CD4-positive, alpha-beta memory T cell (primary cell): Measurements from ENCODE around the gene MRPS34. TPM values are rescaled to one million over a fixed set of nuclear protein-coding genes. Genes with fewer than 3 reads are reported as not detected.
A peak's percentile ranks its signal among the peaks of the same experiment; 100 is the strongest.

Source experiments
- CTCF ChIA-PET: fragments of 350-600 bp; sonication (Branson Sonifier 250); formaldehyde crosslinking; loops from one replicate; lab custom pipeline; 2021; ENCODE audit warnings: inconsistent platforms; ENCODE audit not compliant: partially characterized antibody; lab: Charles Lee
- POLR2A ChIA-PET: fragments of 350-600 bp; sonication (Branson Sonifier 250); formaldehyde crosslinking; loops from one replicate; lab custom pipeline; 2021; ENCODE audit not compliant: partially characterized antibody; lab: Charles Lee
- DNase-seq, 5 donors: peaks; one replicate each; pipeline versions ENCODE4 v3.0.0 to v3.0.0-alpha.2; 2020 to 2022; ENCODE audit warnings: mixed read lengths in 1 of 5
- H3K27ac ChIP-seq: one replicate; pipeline ENCODE4 v1.7.0; 2013; ENCODE audit warnings: low read depth, low read length
- H3K27me3 ChIP-seq: 2 replicates; pipeline ENCODE4 v1.7.0; 2013; ENCODE audit warnings: mild to moderate bottlenecking, low read length, moderate library complexity; ENCODE audit not compliant: insufficient read depth
- H3K36me3 ChIP-seq: 2 replicates; pipeline ENCODE4 v1.7.0; 2013; ENCODE audit warnings: mild to moderate bottlenecking, low read length, moderate library complexity; ENCODE audit not compliant: insufficient read depth
- H3K4me1 ChIP-seq: 2 replicates; pipeline ENCODE4 v1.7.0; 2013; ENCODE audit warnings: mild to moderate bottlenecking, low read length, moderate library complexity; ENCODE audit not compliant: insufficient read depth
- H3K4me3 ChIP-seq, 2 donors: one replicate each; pipeline ENCODE4 v1.7.0; 2013; ENCODE audit warnings: low read length in 2 of 2, mild to moderate bottlenecking in 1 of 2
- H3K9me3 ChIP-seq, 2 donors: one replicate each; pipeline ENCODE4 v1.7.0; 2013; ENCODE audit warnings: low read length in 2 of 2, control low read depth in 1 of 2; ENCODE audit not compliant: control insufficient read depth in 1 of 2
- H3K27ac Mint-ChIP-seq, 7 donors: one replicate each; pipeline ENCODE4 v1.8.0; 2020 to 2021; ENCODE audit warnings: mixed read lengths in 7 of 7, mild to moderate bottlenecking in 6 of 7, inconsistent platforms in 3 of 7, moderate library complexity in 3 of 7
- H3K27me3 Mint-ChIP-seq, 2 donors: one replicate each; pipeline ENCODE4 v1.8.0; 2020 to 2021; ENCODE audit warnings: mixed read lengths in 2 of 2
- H3K36me3 Mint-ChIP-seq, 2 donors: one replicate each; pipeline ENCODE4 v1.8.0; 2020 to 2021; ENCODE audit warnings: mixed read lengths in 2 of 2, inconsistent platforms in 1 of 2, mild to moderate bottlenecking in 1 of 2
- H3K4me1 Mint-ChIP-seq, 4 donors: one replicate each; pipeline ENCODE4 v1.8.0; 2020 to 2021; ENCODE audit warnings: mixed read lengths in 4 of 4, mild to moderate bottlenecking in 1 of 4
- H3K4me3 Mint-ChIP-seq, 8 donors: one replicate each; pipeline ENCODE4 v1.8.0; 2020 to 2021; ENCODE audit warnings: mixed read lengths in 8 of 8, mild to moderate bottlenecking in 7 of 8, moderate library complexity in 6 of 8, inconsistent platforms in 3 of 8
- H3K9me3 Mint-ChIP-seq, 8 donors: one replicate each; pipeline ENCODE4 v1.8.0; 2020 to 2021; ENCODE audit warnings: mixed read lengths in 8 of 8, mild to moderate bottlenecking in 5 of 8, inconsistent platforms in 3 of 8, moderate library complexity in 1 of 8
- intact Hi-C: fragments of 100-400 bp; cut with micrococcal nuclease; formaldehyde crosslinking; loops from one replicate; pipeline ENCODE4 v1.15.1; 2023
- polyA plus RNA-seq, 2 donors: library from polyadenylated mRNA; unstranded; fragments of 300-500 nt; fragmentation: Illumina TruSeq; gene quantifications; one replicate each; pipeline ENCODE4 v1.2.3, GENCODE V29; 2021
- total RNA-seq, 2 experiments: library from RNA; stranded (reverse); gene quantifications; one replicate each; pipeline ENCODE4 v1.2.3, GENCODE V29; 2021

The MRPS34 gene
- total and polyA plus RNA-seq, 4 experiments from 2014 or later = 57.6 to 151 (median 103) TPM

GRCh38 chr16:1772362-1772907, 499 bp downstream of the MRPS34 start, which contains the start of gene EME2:
TSS of gene EME2 (plus strand) at chr16:1772810. CDS start at chr16:1773228, 418 bp downstream.
- no peaks in the 10 kb centered on the region for H3K27me3 ChIP-seq
- H3K4me3 Mint-ChIP-seq = peak within 1 kb of the TSS; percentile 85 to 98 (median 96)
- no peaks in the 10 kb centered on the region for H3K27me3 Mint-ChIP-seq

GRCh38 chr16:1771864-1772361, 1.0 kb downstream of the MRPS34 start:
- intact Hi-C loops = loop anchor here (2.0 to 5.0 kb wide), 3 partner anchors 55 to 760 kb away; partner anchors contain the start of genes CEMP1, FAHD1, HAGH and MAPK8IP3
- CTCF ChIA-PET = interaction anchor here (2.3 kb wide), 1 partner anchor 11 kb away, joined by 16 read pairs; the partner anchor contains the start of genes NUBP2 and SPSB3
- Histone ChIP-seq H3K9me3 (no peaks in the 10 kb centered on the region), H3K4me1 (peaks cover 29% of the 10 kb centered on the region), H3K27me3 (no peaks in the 10 kb centered on the region), H3K27ac (peak overlapping the region; percentile 72), H3K4me3 (peak overlapping the region; percentile 45 to 88), H3K36me3 (peaks cover 5% of the 10 kb centered on the region)
- Mint-ChIP-seq H3K4me3 (peak overlapping the region; percentile 85 to 98 (median 96)), H3K9me3 (no peaks in the 10 kb centered on the region), H3K27ac (peak overlapping the region; percentile 90 to 97 (median 95)), H3K27me3 (no peaks in the 10 kb centered on the region), H3K4me1 (peaks cover 11 to 32% (median 15%) of the 10 kb centered on the region in 4 donors), H3K36me3 (peaks cover 4 to 26% of the 10 kb centered on the region in 2 donors)
- DNase-seq = no peak
- POLR2A ChIA-PET = interaction anchor here (1.0 to 11.4 kb wide), 13 partner anchors 8 to 1006 kb away, joined by 3 to 185 read pairs (median 4); partner anchors contain the start of genes FAHD1, HAGH, MAPK8IP3 and NUBP2

More at GRCh38 chr16:1772362-1772907, 499 bp downstream of the MRPS34 start, which contains the start of gene EME2:
- ChIA-PET POLR2A (interaction anchor here (0.8 to 11.4 kb wide), 13 partner anchors 8 to 1006 kb away, joined by 3 to 185 read pairs (median 4); partner anchors contain the start of genes FAHD1, HAGH, JPT2 and MAPK8IP3), CTCF (interaction anchor here (2.3 kb wide), 1 partner anchor 10 kb away, joined by 16 read pairs; the partner anchor contains the start of genes NUBP2 and SPSB3)
- Histone ChIP-seq H3K4me1 (peaks cover 29% of the 10 kb centered on the region), H3K4me3 (peak within 1 kb of the TSS; percentile 45 to 88), H3K36me3 (peaks cover 5% of the 10 kb centered on the region), H3K27ac (peak within 1 kb of the TSS; percentile 72), H3K9me3 (no peaks in the 10 kb centered on the region)
- intact Hi-C loops = loop anchor here (2.0 to 5.0 kb wide), 2 partner anchors 54 to 760 kb away; partner anchors contain the start of genes CEMP1, FAHD1 and HAGH
- peak; percentile 38 to 69 (median 54) for DNase-seq
- H3K9me3 Mint-ChIP-seq = no peaks in the 10 kb centered on the region
- H3K27ac Mint-ChIP-seq = peak within 1 kb of the TSS; percentile 90 to 97 (median 95)
- peaks cover 11 to 32% (median 15%) of the 10 kb centered on the region in 4 donors for H3K4me1 Mint-ChIP-seq
- H3K36me3 Mint-ChIP-seq = peaks cover 4 to 21% of the 10 kb centered on the region in 2 donors

GRCh38 chr16:1771188-1771863, 1.6 kb downstream of the MRPS34 start, which contains the start of gene NME3:
TSS of gene NME3 (minus strand) at chr16:1771543. CDS start at chr16:1771534, 9 bp downstream.
- Mint-ChIP-seq H3K27ac (peak within 1 kb of the TSS; percentile 90 to 97 (median 95)), H3K4me1 (peaks cover 9 to 32% (median 15%) of the 10 kb centered on the region in 4 donors), H3K4me3 (peak within 1 kb of the TSS; percentile 85 to 98 (median 96)), H3K36me3 (peaks cover 4 to 23% of the 10 kb centered on the region in 2 donors), H3K27me3 (no peaks in the 10 kb centered on the region), H3K9me3 (no peaks in the 10 kb centered on the region)
- Histone ChIP-seq H3K9me3 (no peaks in the 10 kb centered on the region), H3K4me3 (peak within 1 kb of the TSS; percentile 45 to 88), H3K27ac (peak within 1 kb of the TSS; percentile 72), H3K36me3 (no peaks in the 10 kb centered on the region), H3K27me3 (no peaks in the 10 kb centered on the region), H3K4me1 (peaks cover 29% of the 10 kb centered on the region)
- intact Hi-C loops = loop anchor here (2.0 to 5.0 kb wide), 2 partner anchors 65 to 761 kb away; partner anchors contain the start of genes CEMP1 and MAPK8IP3
- ChIA-PET POLR2A (interaction anchor here (1.0 to 11.4 kb wide), 10 partner anchors 9 to 1007 kb away, joined by 3 to 185 read pairs (median 6); partner anchors contain the start of genes FAHD1, HAGH, MAPK8IP3 and NUBP2), CTCF (interaction anchor here (2.3 kb wide), 1 partner anchor 11 kb away, joined by 16 read pairs; the partner anchor contains the start of genes NUBP2 and SPSB3)
- peak; percentile 68 to 79 (median 72) for DNase-seq

GRCh38 chr16:1770328-1771187, 2.4 kb downstream of the MRPS34 start:
- DNase-seq = peak; percentile 38 to 76 (median 48)
- ChIA-PET POLR2A (interaction anchor here (1.6 to 11.4 kb wide), 6 partner anchors 10 to 160 kb away, joined by 4 to 185 read pairs (median 24); partner anchors contain the start of genes FAHD1, HAGH, MAPK8IP3 and NUBP2), CTCF (no interaction called here)
- peak overlapping the region; percentile 69 to 85 (median 76) for H3K4me3 Mint-ChIP-seq
- Histone ChIP-seq H3K36me3 (no peaks in the 10 kb centered on the region), H3K27ac (peak overlapping the region; percentile 72), H3K27me3 (no peaks in the 10 kb centered on the region), H3K9me3 (no peaks in the 10 kb centered on the region), H3K4me3 (peak overlapping the region in 1 of 2 donors; percentile 45), H3K4me1 (peaks cover 29% of the 10 kb centered on the region)
- H3K4me1 Mint-ChIP-seq = peaks cover 9 to 32% (median 15%) of the 10 kb centered on the region in 4 donors
- H3K27me3 Mint-ChIP-seq = no peaks in the 10 kb centered on the region
- H3K36me3 Mint-ChIP-seq = peaks cover 4 to 22% of the 10 kb centered on the region in 2 donors
- intact Hi-C loops = loop anchor here (2.0 to 5.0 kb wide), 2 partner anchors 64 to 762 kb away; partner anchors contain the start of genes CEMP1 and MAPK8IP3
- no peaks in the 10 kb centered on the region for H3K9me3 Mint-ChIP-seq
- H3K27ac Mint-ChIP-seq = peak overlapping the region; percentile 50 to 82 (median 68)

- Mint-ChIP-seq H3K36me3 (peaks cover 4 to 28% of the 10 kb centered on the region in 2 donors), H3K4me1 (peaks cover 9 to 26% (median 15%) of the 10 kb centered on the region in 4 donors), H3K27ac (peak overlapping the region; percentile 29 to 82 (median 68)), H3K27me3 (no peaks in the 10 kb centered on the region), H3K4me3 (peak overlapping the region; percentile 69 to 85 (median 76)), H3K9me3 (no peaks in the 10 kb centered on the region)
- H3K36me3 ChIP-seq = peaks cover 8% of the 10 kb centered on the region
- ChIA-PET POLR2A (interaction anchor here (1.1 to 11.4 kb wide), 5 partner anchors 9 to 406 kb away, joined by 3 to 185 read pairs (median 36); partner anchors contain the start of genes FAHD1, HAGH, MAPK8IP3 and NUBP2), CTCF (no interaction called here)
- H3K27ac ChIP-seq = peak overlapping the region; percentile 72
- no peaks in the 10 kb centered on the region for H3K27me3 ChIP-seq
- DNase-seq = no peak
- H3K4me3 ChIP-seq = no peak overlapping the region
- H3K9me3 ChIP-seq = no peaks in the 10 kb centered on the region
- intact Hi-C loops = loop anchor here (2.0 to 5.0 kb wide), 2 partner anchors 63 to 763 kb away; partner anchors contain the start of genes CEMP1 and MAPK8IP3
- peaks cover 25% of the 10 kb centered on the region for H3K4me1 ChIP-seq
These were observed 3.3 kb downstream of the MRPS34 start for GRCh38 chr16:1769402-1770300.
